Measurements from ENCODE around the gene MEF2C.

DNA sequence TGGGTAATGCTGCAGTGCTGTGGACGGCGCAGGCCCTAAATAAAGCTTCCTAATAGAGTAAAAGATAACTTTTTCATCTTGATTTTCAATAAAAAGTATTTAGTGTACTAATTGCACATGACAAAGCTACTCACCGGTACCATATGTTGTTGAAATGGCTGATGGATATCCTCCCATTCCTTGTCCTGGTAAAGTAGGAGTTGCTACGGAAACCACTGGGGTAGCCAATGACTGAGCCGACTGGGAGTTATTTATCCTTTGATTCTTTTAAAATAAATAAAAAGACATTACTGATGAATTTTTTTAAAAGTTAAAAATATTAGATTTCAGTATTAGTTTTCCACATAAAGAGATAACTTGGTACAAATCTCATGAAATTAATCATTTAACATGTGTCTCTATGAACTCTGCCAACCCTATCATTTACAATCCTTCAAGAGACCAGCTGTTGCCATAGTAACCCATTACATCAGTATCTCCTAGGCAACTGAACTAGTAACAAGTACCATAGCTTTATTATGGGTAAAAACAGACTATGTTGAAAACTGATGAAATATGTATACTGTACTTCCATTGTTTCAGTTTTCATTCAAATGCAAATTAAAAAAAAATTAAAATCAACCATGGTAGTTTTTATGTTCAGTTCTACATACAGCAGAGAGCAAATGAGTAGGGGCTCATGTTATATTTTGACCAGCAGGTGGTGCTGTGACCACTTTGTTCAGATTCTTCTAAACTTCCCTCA is 153.7 kb downstream of the MEF2C start:
- TF ChIP-seq POLR2A (IDR thresholded peaks at IDR 0.05) (no peak), EP300 (IDR thresholded peaks at IDR 0.05) (no peak)

Data from sigmoid colon (tissue), 4 donors.